Ecto neural progenitor cell (in vitro differentiated cells): ENCODE data around the gene IP6K2.

Source experiments
- DNase-seq: peaks from one replicate; pipeline ENCODE4 v3.0.0-alpha.2; 2018; ENCODE audit warnings: low spot score

Gene IP6K2

GRCh38 chr3:48688737-48689075 lies 28.3 kb downstream of the IP6K2 start:
- no peak for DNase-seq

GRCh38 chr3:48688032-48688736 lies 28.8 kb downstream of the IP6K2 start:
- no peak for DNase-seq

GRCh38 chr3:48687220-48687678 lies 29.8 kb downstream of the IP6K2 start:
- no peak for DNase-seq

DNA sequence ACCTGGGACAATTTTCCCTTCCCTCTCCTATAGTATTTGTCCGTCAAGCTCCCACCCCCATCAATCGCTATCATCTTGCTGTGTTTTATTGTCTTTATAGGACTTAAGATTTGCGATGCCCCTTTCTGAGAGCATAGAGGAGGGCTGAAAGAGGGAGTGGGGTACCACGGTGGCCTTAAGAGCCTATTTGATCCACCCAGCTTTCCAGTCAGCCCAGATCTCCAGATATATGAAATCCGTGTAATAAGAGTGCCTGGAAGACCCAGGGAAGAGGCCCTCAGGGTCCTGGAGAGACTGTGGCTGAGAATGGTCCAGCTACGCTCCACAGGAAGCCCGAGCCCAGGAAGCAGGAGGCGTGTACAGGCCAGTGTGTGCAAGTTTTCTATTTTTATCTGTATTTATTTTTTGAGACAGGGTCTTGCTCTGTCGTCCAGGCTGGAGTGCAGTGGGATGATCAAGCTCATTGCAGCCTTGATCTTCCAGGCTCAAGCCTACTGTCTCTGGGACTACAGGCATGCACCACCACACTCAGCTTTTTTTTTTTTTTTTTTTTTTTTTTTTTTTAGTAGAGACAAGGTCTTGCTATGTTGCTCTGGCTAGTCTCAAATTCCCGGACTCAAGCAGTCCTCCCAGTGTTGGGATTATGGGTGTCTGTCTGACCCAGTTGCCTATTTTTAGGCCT lies 30.3 kb downstream of the IP6K2 start:
- DNase-seq, result no peak

GRCh38 chr3:48685603-48686511 lies 31.2 kb downstream of the IP6K2 start, which contains the start of gene NCKIPSD:
Gene NCKIPSD, minus strand, starts transcription at chr3:48685915. Its CDS starts 108 bp downstream, at chr3:48685807.
- DNase-seq, result peak; percentile 95

GRCh38 chr3:48685293-48685602 lies 31.8 kb downstream of the IP6K2 start:
- DNase-seq, result no peak

DNA sequence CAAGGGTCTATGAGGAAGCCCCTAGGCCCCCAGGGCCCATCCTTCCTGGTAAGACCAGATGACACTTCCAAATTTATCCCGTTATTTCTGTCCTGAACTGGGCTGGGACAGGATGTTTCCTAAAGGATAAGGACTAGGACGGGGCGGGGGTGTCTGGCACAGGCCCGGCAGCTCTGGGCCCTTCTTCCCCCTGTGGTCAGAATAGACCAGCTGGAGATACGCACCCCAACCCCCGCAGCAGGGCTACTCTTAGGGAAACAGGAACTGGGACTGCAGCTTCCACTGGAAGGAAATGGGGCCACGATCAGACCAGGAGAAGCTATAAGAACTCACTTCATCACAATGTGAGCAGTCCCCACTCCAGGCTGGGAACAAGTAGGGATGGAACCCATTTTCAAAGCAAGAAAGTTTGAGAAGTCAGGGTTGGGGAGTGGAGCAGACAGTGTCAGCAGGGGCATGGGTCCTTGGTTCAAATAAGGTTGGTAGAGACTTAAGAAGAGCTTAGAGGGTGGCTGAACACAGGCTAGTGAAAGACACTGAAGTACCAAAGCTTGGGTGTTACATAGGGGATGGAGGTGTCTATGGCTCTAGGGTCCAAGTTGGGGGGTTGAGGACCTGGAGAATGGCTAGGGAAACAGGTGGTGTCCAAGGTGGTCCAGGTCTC lies 32.4 kb downstream of the IP6K2 start:
- DNase-seq, result no peak

DNA sequence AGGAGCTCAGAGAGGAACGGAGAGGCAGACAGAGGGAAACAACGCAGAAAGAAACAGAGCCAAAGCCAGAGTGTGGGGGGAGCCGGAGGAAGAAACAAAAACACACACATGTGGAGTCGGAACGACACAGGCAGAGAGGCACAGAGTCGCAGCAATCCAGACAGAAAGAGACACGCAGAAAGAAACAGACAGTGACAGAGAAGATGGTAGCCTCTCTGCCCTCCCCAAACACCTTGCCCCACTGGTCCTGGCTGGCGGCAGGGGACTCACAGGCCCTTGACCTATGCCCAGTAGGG lies 33.0 kb downstream of the IP6K2 start:
- DNase-seq, result no peak

DNA sequence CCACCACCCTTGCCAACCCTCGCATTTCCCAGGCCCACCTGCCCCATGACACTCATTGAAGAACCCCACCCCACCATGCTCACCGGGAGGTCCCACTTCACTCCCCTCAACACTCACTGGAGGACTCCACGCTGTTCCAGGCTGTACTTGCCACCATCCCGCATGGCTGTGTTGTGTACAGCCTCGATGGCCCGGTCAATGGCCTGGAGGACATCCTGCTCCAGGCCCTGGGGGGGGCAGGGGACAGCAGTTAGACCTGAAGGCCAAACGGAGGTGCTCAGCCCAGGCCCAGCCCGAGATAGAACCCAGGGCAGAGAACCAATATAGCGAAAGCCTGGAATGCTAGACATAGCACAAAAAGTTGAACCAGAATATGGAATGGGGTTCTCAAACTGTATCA lies 34.2 kb downstream of the IP6K2 start:
- no peak for DNase-seq

DNA sequence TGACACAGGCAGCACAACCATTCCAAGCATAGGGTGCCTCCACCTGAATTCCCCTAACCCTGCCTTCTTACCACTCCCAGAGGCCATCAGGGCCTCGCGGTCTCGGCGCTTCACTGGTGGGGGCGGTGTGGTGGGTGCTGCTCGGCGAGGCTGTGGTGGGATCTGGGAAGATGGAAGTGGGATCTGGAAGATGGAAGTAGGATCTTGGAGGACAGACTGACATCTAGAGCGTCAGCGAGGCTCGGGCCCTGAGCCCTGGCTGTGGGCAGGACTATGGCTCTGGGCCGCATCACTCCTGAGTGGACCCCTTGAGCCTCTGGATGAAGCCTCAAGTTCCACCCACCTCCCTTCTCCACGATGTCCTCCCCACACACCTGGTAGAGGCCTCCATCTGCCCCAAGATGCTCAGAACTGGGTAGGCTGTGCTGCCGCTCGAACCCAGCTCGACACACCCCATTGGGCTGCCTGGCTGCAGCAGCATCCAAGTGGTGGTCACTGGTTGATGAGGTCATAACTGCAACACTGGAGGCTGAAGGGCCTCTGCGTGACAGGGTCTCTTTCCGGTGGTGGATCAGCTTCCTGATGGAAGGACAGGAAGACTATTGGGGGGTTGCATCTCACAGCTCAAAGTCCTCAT lies 34.9 kb downstream of the IP6K2 start:
- no peak for DNase-seq

- no peak for DNase-seq
Observed at GRCh38 chr3:48681541-48681880, 35.5 kb downstream of the IP6K2 start.

DNA sequence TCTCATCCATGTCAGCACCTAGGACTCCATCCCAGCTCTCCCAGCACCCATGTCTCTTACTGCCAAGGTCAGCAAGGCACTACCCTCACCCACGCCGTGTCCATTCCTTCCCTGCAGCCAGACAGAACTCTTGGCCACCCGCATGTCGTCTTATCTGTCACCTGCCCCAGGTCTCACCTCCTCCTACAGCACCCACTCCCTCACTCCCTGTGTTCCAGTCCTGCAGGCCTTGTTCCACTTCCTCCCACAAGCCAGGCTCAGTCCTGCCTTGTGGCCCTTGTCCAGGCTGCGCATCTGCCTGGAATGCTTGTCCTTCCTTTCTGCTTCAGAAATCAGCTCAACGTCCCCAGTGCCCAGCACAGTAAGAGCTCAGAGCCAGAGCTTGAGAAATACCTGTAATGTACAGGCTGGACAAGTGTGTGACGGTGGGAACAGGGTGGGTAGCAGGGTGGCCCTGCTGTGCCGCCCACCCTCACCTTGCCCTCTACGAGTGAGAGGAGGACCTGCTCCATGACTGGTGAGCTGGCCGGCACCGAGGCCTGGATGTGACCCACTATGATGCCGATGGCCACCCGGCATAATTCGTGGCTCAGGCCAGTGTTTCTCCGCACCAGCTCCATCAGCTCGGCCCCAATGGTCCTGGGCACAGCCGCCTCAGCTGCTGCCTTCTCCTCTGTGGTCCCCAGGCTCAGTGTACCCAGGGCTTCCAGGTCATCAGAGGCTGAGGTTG lies 36.0 kb downstream of the IP6K2 start:
- DNase-seq, result no peak

DNA sequence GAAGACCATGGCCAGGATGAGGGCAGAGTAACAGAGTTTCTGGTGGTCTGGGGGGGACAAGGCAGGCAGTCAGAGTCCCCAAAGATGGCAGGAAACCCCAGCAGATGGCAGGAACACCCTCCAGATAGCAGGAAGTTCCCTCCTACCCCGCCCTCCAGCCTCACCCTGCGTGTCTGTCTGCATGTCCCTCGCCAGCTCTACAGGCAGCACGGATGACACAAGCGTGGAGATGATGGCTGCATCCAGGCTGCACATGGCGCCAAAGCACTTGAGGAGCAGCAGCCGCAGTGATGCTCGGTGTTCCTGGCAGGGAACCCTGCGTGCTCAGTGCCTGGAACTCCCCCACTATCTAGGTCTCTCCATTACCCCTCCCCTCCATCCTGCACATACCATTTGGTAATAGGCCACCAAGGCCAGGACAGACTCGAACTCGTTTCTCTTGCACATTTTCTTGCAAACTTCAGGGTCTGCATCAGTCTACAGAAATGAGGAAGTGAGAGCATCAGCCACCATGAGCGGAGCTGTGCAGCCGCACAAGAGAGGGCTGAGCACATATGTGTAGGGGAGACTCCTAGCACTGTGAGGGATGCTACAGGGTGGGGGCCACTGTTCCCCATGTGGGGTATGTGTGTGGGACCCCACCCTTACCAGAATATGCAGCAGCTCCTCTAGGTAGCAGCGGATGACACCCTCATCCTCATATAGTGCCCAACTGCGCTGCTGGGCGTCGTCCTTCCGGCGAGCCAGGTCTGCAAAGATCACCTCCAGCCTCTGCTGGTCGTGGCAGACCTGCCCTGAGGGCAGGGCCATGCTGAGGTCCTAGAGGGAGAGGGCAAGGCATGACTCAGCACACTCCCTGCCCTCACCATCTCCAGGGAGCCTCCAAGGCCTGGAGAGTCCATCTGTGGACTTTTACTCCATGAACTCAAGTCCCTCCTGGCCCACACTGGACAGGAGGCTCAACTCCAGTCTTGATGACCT lies 37.3 kb downstream of the IP6K2 start:
- DNase-seq, result no peak

DNA sequence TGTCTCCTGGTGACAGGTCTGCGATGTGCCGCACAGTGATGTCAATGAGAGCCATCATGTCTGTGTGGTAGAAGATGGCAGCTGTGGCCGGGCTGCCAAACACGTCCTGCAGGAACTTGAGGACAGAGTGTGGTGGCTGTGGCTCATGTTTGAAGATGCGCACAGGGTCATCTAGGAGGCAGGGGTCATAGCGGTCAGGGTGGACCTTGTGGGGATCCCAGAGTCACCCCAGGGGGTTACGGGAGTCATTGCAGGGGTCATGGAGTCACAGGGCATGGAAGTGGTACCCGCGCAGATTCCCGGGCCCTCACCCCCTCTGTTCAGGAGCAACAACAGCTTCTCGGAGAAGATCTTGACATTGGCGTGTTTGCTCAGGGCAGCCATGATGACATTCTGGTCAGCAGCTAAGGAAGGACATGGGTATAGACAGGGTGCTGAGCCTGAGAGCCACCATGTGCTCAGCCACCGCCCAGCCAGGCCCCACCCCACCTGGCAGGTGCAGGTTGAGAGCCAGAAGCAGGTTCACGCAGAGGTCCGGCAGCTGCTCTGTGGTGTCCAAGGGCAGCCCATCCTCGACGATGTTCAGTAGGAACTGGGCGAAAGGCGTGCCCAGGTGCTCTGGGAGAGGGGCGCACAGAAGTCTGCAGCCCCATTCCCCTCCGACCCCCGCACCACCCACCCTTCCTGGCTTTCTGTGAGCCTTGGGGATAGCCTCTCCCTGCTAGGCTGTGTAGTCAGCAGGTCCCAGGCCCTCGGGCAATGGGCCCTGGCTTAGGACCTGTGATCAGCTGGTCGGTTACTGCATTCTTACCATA lies 38.2 kb downstream of the IP6K2 start:
- no peak for DNase-seq

DNA sequence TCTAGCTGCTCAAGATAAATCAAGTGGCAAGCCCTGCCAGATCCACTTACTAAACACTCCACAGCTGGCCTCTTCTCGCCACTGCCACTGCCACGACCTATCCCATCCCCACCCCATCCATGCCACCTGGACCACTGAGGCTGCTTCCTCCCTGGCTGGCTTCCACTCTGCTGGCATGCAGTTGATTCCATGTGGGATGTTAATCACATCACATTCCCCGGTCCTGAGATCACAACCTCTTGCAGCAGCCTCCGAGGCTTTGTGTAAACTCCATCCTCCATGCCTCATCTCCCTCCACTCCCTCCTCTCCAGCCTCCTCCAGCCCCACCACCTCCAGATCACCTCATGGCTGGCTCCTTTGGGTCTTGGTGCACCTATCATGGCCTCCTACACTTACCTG lies 39.0 kb downstream of the IP6K2 start:
- no peak for DNase-seq

DNA sequence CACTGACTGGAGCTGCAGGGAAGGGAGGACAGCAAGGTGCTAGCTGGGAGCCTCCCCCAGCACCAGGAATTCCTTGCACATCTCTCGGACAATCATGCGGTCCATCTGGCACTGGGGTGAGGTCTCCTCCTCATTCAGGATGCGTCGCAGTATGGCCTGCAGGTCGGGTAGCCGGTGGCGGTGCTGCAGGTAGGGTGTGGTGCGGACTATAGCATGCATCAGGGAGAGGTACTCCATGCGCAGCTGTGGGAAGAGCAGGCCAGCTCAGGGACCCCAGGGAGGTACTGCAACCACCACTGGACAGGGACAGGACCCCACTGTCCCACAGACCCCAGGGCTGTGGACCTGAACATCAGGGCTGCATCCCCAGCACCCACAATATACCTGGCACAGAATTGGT lies 42.5 kb downstream of the IP6K2 start:
- no peak for DNase-seq

DNA sequence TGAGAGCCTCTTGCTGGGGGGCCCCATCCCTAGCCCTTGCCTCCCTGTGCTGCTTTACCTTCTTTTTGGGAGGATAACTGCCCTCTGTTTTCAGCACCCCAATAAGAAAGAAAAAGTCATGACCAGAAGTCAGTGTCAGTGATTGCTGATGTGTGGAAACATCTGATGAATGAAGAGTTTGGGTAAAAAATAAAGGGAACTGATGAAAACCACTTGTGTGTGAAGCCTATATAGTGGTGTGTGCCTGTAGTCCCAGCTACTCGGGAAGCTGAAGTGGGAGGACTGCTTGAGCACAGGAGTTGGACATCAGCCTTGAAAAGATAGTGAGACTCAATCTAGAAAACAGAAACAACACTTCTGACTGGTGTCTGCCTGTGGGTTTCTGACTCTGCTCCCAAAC lies 44.5 kb downstream of the IP6K2 start:
- no peak for DNase-seq

GRCh38 chr3:48664929-48665328 lies 52.1 kb downstream of the IP6K2 start:
- no peak for DNase-seq

DNA sequence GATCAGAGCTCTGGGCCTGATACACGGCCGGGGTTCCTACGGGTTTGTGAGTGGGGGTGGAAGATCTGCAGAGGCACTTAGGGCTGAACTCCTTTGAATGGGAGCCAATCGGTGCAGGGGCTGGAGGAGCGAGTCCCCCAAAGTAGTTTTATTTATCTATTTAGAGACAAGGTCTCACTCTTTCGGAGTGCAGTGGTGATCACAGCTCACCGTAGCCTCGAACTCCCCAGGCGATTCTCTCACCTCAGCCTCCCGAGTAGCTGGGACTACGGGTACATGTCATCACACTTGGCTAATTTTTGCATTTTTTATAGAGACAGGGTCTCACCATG lies 52.7 kb downstream of the IP6K2 start:
- DNase-seq, result no peak
